Medulla oblongata (tissue), 1 donor: ENCODE measurements around the gene CERT1.
"Not testable (repeated sequence)": the region's sequence is repeated elsewhere in the genome, so short reads cannot be mapped to it uniquely, and the experiment has no call there.

ENCODE experiments used
- DNase-seq: peaks from one replicate; pipeline ENCODE4 v3.0.0-alpha.2; 2015; ENCODE audit errors: extremely low spot score

Gene CERT1

DNA sequence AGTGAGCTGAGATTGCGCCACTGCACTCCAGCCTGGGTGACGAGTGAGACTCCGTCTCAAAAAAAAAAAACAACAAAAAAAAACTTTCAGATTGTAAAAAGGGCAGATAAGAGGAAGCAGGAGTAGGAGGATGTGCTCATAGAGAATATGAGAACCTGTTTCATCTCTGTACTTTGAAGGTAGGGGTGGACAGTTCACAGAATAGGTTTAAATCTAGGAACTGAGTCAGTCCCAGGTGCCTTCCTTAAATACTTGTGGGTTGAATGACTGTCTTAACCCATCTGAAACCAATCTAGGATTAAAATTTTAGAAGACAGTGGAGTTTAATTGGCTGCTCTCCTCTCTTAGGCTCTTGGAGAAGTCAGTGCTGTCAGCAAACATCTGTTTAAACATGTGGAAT lies 12.6 kb upstream of the CERT1 start:
- no peak for DNase-seq

DNA sequence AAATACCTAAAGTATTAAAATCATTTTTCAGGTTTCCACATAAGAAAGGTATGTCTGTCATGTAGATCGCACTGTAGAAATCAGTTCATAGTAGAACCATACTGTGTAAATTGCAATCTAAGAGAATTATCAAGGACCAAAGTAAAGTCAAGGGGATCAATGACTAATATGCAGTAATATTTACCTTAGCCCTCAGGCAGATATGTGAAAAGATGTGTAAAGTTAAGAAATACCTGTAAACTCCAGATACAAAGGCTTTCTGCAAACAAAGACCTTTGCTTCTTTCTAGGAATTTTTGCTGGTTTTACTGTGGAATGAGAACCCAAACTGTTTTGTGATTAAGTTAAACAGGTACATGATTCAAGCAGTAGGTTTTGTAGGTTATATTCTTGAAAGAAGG lies 11.8 kb upstream of the CERT1 start:
- DNase-seq, result no peak

DNA sequence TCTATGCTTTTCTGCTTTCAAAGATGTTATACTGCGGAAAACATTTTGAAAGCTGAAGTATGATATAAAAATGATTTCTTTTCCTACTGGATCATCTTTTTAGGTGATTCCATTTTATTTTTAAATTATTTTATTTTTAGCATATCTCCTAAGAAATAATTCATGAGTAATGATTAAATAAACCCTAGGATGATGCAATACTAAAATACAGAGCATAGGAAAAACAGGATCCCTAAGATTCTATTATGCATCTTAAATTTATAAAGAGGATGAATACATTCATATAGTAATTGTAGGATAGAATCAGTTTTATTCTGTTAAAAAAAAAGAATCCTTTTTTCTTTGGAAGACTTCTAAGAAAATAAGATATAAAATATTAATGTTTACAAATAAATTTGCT lies 11.1 kb upstream of the CERT1 start:
- DNase-seq, result no peak

DNA sequence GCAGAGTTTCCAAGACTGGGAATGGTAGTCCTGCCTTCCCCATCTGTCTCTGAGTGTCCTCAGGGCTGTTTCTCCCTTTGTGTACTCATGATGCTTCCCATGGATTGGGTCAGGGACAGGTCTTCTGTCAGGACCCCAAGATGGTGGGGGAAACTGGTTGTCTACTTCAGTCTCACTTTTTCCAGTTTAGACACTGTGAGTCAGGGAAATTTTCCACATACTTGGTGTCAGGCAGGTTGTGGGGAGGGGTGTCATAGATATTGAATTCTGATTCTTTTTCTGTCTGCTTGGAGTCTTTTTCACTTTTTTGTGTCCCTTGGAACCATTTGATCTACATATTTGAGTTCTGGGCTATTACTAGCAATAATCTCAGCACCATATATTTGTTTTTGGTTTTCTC lies 10.6 kb upstream of the CERT1 start:
- no peak for DNase-seq

DNA sequence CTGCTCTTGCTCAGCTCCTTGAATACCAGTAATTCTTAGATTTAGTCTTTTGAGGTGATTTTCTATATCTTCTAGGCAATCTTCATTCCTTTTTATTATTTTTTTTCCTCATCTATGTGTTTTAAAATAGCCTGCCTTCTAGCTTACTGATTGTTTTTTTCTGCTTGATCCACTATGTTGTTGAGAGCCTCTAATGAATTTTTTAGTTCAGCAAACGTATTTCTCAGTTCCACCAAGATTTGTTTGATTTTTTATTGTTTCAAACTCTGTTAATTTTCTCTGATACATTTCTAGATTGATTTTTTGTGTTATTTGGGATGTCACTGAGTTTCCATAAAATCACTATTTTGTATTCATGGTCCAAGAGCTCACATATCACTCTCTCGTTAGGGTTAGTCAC lies 9.8 kb upstream of the CERT1 start:
- DNase-seq, result no peak

DNA sequence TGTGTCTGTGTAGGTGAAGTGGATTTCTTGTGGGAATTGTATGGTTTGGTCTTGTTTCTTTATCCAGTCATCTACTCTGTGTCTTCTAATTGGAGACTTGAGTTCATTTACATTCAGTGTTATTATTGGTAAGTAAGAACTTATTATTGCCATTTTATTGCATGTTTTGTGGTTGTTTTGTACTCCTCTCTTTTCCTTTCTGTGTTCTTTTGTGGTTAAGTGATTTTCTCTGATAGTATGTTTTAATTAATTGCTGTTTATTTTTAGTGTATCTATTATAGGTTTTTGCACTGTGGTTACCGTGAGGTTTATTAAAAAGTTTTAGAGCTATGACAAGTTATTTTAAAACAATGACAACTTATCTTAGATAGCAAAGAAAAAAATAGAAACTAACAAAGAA lies 8.3 kb upstream of the CERT1 start:
- no peak for DNase-seq

DNA sequence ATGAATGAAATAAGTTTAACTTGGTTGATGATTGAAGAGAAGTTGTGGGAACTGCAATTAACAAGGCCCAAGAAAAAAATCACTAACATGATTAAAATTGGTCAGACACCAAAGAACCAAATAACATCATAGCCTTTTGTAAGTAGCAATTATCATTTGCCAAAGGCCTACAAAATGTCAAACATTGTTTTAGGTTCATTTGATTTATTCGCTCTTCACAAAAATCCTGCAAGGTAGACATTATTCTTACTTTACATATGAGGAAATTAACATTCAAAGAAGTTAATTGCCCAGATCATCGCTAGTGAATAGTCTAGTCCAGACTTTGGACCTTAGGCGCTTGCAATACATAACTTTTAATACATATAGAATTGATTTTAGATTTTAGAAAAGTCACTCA lies 2.9 kb upstream of the CERT1 start:
- DNase-seq, result no peak

DNA sequence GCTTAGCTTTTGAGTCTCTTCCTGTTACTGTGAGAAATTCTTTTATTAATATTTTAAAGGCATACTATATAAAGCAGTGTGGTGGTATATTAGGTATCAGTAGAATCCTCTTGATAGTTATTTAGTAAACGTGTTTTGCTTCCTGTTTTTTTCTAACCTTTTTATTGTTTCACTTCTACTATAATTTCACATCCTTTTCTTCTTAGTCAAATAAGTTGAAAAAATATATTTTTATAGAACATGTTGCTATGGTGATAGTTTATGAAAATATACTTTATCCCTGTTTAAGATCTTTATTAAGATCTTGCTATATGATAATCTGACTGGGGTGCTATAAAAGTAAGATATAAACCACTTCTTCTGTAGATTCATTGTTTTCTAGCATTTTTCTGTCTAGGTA lies 2.4 kb upstream of the CERT1 start:
- no peak for DNase-seq

DNA sequence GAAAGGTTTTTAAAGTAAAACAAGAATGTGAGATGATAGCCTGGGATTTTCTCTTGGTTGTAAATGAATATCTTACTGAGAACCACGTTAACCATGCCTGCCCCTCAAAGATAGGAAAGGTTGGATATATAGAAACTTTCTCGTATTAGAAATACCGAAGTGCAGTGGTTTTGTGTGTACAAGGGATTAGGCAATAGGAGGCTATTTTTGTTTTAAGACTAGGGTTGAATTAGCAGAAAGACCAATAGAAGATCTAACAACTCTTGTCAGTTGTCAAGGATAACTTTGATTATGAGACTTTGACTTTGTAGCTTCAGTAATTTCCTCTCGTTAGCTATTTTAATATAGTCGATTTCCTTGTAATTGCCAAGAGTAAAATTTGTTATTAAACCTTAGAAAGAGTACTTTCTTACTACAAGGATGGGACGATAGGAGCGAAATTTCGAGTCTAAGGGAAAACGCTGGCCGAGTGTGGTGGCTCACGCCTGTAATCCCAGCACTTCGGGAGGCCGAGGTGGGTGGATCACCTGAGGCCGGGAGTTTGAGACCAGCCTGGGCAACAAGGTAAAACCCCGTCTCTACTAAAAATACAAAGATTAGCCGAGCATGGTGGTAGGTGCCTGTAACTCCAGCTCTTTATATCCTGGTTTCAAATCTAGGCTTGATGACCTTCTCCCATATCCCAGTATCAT lies 1.1 kb upstream of the CERT1 start:
- no peak for DNase-seq

DNA sequence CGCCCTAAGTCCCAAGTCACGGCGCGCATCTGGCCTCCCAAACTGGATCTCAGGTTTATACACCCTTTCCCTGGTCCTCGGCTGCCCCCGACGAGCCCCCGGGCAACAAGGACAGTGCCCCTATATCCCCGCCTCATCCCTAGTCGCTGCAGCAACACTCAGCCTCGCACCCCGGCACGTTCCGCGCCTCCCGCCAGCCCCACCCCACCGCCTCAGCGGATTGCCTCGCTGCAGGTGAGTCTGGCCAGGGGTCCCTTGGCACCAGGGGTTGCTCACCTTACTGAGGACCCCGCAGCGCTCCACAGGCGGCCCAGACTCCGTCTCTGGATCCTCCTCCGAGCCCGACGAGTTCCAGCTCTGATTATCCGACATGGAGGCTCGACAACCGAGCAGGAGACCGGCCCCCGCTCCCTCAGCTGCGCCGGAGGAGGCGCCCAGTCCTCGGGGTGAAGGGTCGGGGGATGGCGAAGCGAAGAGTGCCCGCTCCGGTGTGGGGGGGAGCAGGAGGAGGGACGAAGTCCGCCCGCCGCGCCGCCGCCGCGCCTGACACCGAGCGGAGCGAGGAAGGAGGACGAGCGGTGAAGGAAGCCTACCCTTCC lies 494 bp downstream of the CERT1 start:
- no peak for DNase-seq

DNA sequence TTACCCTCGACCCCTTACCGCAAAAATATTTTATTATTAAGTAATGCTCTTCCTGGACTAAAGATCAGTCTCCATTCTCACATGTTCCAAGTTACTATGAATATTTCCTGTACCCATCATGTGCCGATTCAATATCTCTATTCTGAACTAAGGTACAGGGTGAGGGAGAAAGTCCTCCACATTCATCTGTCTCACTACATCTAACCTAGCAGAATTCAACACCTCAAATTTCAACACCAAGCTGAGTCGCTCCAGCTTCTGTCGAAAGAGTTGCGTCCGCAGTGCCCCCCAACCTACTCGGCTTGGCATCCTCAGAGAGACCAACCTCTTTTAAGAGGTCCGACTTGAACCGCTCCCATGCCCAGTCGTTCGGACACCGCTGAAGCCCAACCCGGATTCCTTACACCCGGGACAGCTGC lies 1.0 kb downstream of the CERT1 start:
- peak; percentile 45 for DNase-seq

DNA sequence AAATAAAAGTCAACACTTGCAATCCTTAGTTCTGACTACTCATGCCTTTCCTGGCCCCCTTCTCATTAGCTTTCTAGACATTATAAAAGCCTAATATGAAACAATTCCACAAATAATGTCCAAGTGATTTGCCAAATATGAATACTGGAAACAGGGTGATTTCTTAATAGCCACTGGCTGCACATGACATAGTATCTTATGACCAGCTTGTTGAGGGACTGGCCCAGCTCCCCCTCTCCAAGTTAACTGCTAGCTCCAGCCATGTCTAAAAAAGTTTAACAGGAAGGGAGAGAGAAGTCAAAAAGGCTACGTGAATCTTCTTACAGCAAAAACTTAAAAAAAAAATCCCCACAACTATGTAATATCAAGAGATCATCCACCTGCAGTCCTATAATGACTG lies 1.5 kb downstream of the CERT1 start:
- DNase-seq, result peak; percentile 63

DNA sequence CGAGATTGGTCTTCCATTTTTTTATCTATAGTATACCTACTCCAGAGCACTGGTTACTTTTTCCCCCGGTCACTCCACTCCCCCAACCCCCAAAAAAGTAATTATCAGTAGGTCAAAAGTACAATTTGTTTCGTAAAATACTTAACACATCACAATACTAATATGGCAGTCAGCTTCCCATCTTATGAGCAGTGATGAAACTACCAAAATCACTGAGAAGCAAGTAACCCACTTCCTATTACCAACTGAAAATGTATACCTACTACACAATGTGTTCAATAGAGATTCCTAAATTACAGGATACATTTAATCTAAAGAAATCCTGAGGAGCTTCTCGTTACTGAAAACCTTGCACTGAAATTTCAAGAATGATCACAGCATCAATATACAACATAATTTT lies 1.9 kb downstream of the CERT1 start:
- peak; percentile 18 for DNase-seq

DNA sequence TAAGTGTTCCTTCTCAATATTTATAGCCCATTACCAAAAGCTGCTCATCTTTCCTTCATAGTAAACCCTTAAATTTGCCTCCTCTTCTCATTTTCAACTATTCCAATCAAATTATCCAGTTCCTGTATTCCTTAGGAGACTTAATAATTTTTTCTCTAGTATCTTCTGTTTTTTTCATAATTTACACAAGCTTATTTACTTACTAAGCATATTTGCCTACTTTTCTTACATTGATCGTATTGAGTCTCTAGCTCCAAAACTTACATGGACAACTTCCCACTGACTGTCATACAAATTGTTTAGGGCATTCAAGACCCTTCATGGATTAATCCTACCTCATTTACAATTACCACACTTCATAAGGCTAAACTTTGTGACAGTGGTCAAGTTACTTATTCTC lies 3.6 kb downstream of the CERT1 start:
- DNase-seq, result no peak

DNA sequence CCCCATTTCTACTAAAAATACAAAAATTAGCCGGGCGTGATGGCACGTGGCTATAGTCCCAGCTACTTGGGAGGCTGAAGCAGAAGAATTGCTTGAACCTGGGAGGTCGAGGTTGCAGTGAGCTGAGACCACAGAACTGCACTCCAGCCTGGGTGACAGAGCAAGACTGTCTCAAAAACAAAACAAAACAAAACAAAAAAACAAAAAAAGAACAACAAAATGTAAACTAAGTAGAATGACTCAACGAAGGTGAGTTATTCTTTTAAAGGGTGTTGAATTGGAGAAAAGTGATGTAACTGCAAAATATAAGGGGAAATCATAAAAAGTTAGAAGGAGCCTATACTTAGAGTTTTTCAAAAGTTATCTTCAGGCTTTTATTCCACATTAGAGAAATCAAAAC lies 6.3 kb downstream of the CERT1 start:
- DNase-seq, result not testable (repeated sequence)

DNA sequence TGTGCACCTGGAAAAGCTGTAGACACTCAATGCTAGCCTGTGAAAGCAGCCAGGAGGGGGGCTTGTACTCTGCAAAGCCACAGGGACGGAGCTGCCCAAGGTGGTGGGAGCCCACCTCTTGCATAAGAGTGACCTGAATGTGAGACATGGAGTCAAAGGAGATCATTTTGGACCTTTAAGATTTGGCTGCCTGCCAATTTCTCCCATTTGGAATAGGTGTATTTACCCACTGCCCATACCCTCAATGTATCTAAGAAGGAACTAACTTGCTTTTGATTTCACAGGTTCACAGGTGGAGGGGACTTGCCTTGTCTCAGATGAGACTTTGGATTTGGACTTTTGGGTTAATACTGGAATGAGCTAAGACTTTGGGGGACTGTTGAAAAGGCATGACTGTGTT lies 12.6 kb downstream of the CERT1 start:
- not testable (repeated sequence) for DNase-seq

DNA sequence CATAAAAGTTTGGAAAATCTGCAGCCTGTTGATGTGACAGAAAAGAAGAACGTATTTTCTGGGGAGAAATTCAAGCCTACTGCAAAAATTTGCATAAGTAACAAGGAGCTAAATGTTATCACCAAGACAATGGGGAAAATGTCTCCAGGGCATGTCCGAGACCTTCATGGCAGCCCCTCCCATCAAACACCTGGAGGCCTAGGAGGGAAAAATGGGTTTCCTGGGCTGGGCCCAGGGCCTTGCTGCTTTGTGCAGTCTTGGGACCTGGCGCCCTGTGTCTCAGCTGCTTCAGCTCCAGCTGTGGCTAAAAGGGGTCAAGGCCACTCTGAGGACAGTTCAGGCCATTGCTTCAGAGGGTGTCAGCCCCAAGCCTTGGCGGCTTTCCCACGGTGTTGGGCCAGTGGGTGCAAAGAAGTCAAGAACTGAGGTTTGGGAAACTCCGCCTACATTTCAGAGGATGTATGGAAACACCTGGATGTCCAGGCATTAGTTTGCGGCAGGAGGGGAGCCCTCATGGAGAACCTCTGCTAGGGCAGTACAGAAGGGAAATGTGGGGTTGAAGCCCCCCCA lies 13.1 kb downstream of the CERT1 start:
- DNase-seq, result no peak

DNA sequence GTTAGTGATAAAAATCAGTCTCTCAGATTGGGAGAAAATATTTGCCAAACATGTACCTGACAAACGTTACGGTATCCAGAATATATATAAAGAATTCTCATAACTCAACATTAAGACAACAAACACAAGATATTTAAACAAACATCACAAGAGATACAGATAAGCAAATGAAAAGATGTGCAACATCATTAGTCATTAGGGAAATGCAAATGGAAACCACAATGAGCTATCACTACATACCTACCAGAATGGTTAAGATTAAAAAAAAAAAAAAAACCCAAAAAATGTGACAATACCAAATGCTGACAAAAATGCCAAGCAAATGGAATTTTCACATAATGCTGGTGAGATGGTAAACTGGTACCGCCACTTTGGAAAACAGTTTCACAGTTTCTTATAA lies 15.4 kb downstream of the CERT1 start:
- no peak for DNase-seq

DNA sequence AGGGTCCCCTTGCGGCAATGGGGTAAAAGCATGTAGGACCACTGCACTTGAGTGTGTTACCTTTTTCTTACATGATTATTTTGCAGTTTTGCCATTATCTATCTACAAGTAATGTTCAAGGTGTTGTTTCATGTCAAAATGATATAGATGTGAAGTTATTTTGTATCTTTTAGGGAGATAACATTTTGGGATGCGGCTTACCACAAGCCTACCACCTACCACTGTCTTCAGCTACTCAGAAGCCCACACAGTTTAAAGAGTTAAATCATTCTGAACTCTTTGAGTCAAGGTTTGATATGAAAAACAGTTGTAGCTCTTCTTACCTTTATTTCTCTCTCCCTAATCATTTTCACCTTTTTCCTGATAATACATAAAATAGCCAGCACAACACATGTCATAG lies 19.8 kb downstream of the CERT1 start:
- no peak for DNase-seq

DNA sequence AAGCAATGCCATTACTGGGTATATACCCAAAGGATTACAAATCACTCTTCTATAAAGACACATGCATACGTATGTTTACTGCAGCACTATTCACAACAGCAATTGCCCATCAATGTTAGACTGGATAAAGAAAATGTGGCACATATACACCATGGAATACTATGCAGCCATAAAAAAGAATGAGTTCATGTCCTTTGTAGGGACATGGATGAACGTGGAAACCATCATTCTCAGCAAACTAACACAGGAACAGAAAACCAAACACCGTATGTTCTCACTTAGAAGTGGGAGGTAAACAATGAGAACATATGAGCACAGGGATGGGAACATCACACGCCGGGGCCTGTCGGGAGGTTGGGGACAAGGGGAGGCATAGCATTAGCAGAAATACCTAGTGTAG lies 21.6 kb downstream of the CERT1 start:
- DNase-seq, result not testable (repeated sequence)

DNA sequence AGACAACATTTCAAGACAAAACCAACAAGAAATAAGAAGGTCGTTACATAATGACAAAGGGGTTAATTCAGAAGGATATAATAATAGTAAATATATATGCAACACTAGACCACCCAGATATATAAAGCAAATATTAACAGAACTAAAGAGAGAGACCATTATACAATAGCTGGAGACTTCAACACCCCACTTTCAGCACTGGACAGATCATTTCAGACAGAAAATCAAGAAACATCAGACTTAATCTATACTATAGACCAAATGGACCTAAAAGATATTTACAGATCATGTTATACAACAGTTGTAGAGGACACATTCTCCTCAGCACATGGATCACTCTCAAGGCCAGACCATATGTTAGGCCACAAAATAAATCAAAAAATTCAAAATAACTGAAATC lies 26.8 kb downstream of the CERT1 start:
- no peak for DNase-seq

DNA sequence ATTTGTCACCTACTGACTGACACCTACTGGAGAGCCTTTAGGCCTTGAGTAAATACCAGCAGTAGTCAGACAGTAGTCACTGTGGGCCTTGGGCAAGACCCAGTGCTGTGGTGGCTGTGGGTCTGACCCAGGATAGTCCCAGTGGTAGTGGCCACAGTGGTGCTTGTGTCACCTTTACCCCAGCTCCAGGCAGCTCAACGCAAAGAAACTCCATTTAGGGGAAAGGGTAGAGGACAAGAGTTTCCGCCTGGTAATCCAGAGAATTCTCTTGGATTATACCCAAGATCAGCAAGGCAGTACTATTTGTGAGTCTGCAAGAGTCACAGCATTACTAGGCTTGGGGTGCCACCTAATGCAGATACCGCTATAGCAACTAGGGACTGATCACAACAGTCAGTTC lies 28.9 kb downstream of the CERT1 start:
- DNase-seq, result no peak

DNA sequence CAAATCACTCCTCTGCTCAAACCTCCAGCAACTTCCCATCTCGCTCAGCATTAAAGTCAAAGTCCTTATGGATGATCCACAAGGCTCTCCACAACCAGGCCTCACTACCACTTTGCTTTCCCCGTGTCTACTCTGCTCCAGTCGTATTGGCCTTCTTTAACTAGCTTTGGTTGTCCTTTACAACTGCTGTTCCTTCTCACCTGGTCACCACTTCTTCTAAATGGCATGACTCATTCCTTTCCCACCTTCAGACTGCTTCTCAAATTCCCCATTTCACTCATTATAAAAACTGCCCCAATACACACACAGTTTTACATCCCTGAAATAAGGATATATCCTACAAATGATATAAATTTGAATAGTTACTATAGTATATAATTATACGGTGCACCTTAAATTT lies 30.4 kb downstream of the CERT1 start:
- DNase-seq, result no peak

DNA sequence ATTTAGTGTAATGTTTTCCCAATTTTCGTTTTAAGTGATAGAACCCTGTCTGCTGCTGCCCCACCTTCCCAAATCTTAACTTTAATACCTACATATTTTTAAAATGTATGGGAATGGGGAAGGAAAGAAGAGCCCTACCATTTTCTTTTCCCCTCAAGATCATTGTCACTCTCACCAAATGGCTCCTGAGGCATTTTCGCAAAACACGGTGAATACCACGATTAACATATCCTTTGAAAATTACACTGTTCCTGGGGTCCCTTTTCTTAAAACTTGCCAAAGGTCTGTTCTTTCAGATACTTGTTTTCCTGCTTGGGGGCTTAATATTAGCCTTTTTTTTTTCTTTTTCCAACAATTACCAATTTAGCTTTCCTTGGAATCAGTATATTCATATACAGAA lies 36.1 kb downstream of the CERT1 start:
- DNase-seq, result no peak
